ENCODE results near the gene CA12.

- TF ChIP-seq ZNF121 (CRISPR knock-in tag; IDR thresholded peaks at IDR 0.05), result no peak
- TF ChIP-seq, protein P1, sequence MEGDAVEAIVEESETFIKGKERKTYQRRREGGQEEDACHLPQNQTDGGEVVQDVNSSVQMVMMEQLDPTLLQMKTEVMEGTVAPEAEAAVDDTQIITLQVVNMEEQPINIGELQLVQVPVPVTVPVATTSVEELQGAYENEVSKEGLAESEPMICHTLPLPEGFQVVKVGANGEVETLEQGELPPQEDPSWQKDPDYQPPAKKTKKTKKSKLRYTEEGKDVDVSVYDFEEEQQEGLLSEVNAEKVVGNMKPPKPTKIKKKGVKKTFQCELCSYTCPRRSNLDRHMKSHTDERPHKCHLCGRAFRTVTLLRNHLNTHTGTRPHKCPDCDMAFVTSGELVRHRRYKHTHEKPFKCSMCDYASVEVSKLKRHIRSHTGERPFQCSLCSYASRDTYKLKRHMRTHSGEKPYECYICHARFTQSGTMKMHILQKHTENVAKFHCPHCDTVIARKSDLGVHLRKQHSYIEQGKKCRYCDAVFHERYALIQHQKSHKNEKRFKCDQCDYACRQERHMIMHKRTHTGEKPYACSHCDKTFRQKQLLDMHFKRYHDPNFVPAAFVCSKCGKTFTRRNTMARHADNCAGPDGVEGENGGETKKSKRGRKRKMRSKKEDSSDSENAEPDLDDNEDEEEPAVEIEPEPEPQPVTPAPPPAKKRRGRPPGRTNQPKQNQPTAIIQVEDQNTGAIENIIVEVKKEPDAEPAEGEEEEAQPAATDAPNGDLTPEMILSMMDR (IDR thresholded peaks at IDR 0.05), result no peak
- TF ChIP-seq SP1 (CRISPR knock-in tag; conservative IDR thresholded peaks at IDR 0.05), result no peak
- TF ChIP-seq NFYB (CRISPR knock-in tag; conservative IDR thresholded peaks at IDR 0.05; ENCODE audit: low read depth), result no peak
- no peak for TF ChIP-seq ZNF232 (CRISPR knock-in tag; IDR thresholded peaks at IDR 0.05)
- TF ChIP-seq USF2 (CRISPR knock-in tag; IDR thresholded peaks at IDR 0.05), result no peak
- TF ChIP-seq NFE2L1 (CRISPR knock-in tag; IDR thresholded peaks at IDR 0.05), result no peak
- no peak for TF ChIP-seq ZNF416 (CRISPR knock-in tag; IDR thresholded peaks at IDR 0.05)
- TF ChIP-seq FOXK1 (CRISPR knock-in tag; IDR thresholded peaks at IDR 0.05), result no peak
- TF ChIP-seq TP53 (CRISPR knock-in tag; IDR thresholded peaks at IDR 0.05), result no peak
- no peak for TF ChIP-seq ZNF219 (CRISPR knock-in tag; IDR thresholded peaks at IDR 0.05; ENCODE audit: borderline replicate concordance)
- no peak for TF ChIP-seq ATF2 (CRISPR knock-in tag; IDR thresholded peaks at IDR 0.05; ENCODE audit: borderline replicate concordance, low read depth)
- no peak for TF ChIP-seq CREB1 (CRISPR knock-in tag; IDR thresholded peaks at IDR 0.05)
- no peak for TF ChIP-seq ESRRA (CRISPR knock-in tag; IDR thresholded peaks at IDR 0.05; ENCODE audit: borderline replicate concordance)
These were observed 23.2 kb downstream of the CA12 start for GRCh38 chr15:63358241-63359029.
